Coronary artery (tissue), 2 donors: Measurements from ENCODE around the gene TBC1D2B.

Experiments used
- DNase-seq: peaks from one replicate; pipeline ENCODE4 v3.0.0-alpha.2; 2017; ENCODE audit warnings: low spot score
- H3K27ac ChIP-seq, 2 donors: fragments of 200-600 bp; sonication (generic); one replicate each; pipeline ENCODE4 v1.5.1; 2016 to 2019
- H3K4me3 ChIP-seq: fragments of 200-600 bp; sonication (generic); 2 replicates; pipeline ENCODE4 v1.5.1; 2016; ENCODE audit warnings: mild to moderate bottlenecking, moderate library complexity
- TF ChIP-seq, protein P1 (sequence below): fragments of 200-600 bp; sonication (generic); IDR thresholded peaks from one replicate; pipeline ENCODE4 v1.5.1; 2019; ENCODE audit warnings: antibody characterized with exemption

Gene TBC1D2B

GRCh38 chr15:78079298-78080087, 2.0 kb upstream of the TBC1D2B start:
- H3K4me3 ChIP-seq = no peak overlapping the region
- no peak overlapping the region for H3K27ac ChIP-seq
- TF ChIP-seq, protein P1, sequence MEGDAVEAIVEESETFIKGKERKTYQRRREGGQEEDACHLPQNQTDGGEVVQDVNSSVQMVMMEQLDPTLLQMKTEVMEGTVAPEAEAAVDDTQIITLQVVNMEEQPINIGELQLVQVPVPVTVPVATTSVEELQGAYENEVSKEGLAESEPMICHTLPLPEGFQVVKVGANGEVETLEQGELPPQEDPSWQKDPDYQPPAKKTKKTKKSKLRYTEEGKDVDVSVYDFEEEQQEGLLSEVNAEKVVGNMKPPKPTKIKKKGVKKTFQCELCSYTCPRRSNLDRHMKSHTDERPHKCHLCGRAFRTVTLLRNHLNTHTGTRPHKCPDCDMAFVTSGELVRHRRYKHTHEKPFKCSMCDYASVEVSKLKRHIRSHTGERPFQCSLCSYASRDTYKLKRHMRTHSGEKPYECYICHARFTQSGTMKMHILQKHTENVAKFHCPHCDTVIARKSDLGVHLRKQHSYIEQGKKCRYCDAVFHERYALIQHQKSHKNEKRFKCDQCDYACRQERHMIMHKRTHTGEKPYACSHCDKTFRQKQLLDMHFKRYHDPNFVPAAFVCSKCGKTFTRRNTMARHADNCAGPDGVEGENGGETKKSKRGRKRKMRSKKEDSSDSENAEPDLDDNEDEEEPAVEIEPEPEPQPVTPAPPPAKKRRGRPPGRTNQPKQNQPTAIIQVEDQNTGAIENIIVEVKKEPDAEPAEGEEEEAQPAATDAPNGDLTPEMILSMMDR = no peak
- DNase-seq = no peak

DNA sequence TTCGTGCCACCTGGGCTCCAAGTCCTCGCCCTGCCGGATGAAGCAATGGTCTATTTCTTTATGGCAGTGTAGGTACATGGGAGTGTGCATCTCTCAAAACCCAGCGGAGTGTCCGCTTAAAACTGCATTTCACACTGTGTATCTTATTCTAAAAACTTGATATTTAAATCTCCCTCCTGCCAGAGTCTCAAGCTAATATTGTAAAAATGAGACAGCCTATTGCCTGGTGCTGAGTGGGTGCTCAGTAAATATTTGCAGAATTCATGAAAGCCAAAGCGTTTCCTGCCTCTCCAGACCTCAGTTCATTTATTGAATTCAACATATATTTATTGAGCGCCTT, 330 bp upstream of the TBC1D2B start:
- H3K27ac ChIP-seq = peak overlapping the region; percentile 88 to 94
- peak overlapping the region; percentile 91 for H3K4me3 ChIP-seq
- DNase-seq = no peak
- TF ChIP-seq, protein P1 = no peak

DNA sequence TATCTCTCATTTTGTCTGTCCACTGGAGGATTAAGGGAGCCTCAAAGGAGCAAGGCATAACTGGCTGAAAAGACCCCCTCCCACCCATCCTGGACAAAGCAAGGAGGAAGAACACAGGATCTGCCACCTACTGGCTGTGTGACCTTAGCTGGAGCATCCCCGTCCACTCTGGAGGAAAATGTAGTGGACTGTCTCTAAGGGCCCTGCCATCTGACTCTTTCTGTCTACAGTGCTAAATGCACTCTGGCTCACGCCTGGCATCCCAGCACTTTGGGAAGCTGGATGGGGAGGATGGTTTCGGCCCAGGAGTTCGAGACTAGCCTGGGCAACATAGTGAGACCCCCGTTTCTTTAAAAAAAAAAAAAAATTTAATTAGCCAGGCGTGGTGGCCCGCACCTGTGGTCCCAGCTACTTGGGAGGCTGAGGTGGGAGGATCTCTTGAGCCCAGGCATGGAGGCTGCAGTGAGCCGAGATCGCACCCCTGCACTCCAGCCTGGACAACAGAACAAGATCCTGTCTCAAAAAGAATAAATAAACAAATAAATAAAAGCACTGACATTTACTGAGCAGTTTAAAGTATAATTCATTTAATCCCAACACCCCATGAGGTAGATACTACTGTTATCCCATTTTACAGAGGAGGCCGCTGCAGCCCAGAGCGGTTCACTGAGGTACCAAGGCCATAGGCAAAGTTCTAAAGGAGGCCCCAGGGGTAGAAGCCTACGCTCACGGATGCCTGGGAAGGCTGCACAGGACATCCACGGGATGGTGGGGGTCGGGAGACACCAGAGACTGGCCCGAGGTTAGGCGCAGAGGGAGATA, 1.1 kb downstream of the TBC1D2B start:
- Histone ChIP-seq H3K4me3 (peak overlapping the region; percentile 91), H3K27ac (peak overlapping the region; percentile 88 to 94)
- no peak for DNase-seq
- TF ChIP-seq, protein P1 = no peak

- no peak for DNase-seq
- TF ChIP-seq, protein P1 = no peak
- peak overlapping the region; percentile 88 to 94 for H3K27ac ChIP-seq
- peak overlapping the region; percentile 91 for H3K4me3 ChIP-seq
Observed at GRCh38 chr15:78075490-78076230, 1.9 kb downstream of the TBC1D2B start.

DNA sequence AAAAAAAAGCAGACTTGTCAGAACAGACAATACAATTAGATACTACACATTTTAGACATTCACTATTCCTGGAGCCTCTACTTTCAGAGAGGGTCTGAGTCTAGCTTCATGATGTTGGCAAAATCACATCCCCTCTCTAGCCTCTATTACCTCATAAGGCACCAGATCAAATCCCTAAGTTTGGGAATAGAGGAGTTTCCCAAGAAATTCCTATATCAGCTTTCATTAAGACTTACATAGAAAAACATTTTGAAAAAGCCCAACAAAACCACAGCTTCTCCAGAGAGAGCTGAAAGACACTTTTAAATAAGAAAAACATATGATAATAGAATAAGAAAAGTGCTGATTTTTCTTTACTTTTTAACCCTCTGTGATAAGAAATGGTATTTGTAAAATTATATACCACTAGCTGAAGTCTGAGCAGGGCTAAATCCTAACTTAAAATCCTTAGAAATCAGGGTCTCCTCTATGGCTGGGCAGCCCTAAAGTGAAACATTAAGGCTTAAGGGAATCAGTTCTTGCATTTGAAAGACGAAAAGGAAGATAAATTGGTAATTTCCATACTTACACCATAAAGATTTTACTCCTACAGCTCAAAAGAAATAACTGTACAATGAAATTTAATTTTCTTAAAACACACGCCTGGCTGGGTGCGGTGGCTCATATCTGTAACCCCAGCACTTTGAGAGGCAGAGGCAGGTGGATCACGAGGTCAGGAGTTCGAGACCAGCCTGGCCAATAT, 4.3 kb downstream of the TBC1D2B start:
- H3K27ac ChIP-seq = peak overlapping the region; percentile 22 to 78
- DNase-seq = no peak
- H3K4me3 ChIP-seq = peak overlapping the region; percentile 46
- TF ChIP-seq, protein P1 = no peak

DNA sequence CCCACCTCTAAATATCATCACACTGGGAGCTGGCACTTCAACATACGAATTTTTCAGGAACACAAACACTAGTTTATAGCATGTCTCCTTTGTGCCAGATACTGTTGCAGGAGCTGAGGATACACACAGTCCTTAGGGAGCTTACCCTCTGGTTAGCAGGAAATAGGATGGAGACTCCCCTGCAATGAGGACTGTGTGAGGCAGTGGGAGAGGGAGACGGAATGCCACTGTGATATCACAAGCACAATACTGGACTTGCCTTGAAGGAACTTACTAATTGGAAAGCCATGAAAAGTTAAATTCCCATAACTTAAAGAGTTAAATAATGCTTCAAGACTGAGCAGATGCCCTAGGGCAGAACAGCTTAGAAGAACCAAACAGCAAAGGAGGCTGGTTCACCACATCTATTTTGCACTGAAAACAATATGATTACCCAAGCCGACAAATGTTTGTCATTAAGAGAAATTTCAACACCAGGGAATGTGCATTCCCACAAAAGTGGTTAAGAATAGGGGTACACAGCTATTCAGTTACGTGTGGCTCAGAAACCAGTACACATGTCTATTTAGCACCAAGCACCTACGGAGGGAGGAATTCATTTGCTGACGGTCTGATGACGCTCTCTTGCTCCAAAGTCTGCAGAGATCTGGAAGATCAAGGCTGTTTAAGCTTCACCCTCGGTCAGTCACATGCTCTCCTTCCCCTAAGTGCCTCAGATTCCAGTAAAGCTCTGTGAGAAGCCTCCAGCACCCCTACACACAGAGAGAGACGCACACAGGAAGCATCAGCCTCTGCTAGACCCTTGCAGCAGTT, 5.2 kb downstream of the TBC1D2B start:
- Histone ChIP-seq H3K27ac (peak overlapping the region; percentile 22 to 78), H3K4me3 (peak overlapping the region; percentile 46)
- DNase-seq = no peak
- TF ChIP-seq, protein P1 = no peak
